HG02798 (cell line): ENCODE data around the gene STK40.

Experiments
- ATAC-seq: cut with Tn5 transposase; IDR thresholded peaks from one replicate; pipeline ENCODE4 v1.9.1; 2021; ENCODE audit warnings: mild to moderate bottlenecking; ENCODE audit not compliant: unreplicated experiment, poor library complexity

STK40 gene

DNA sequence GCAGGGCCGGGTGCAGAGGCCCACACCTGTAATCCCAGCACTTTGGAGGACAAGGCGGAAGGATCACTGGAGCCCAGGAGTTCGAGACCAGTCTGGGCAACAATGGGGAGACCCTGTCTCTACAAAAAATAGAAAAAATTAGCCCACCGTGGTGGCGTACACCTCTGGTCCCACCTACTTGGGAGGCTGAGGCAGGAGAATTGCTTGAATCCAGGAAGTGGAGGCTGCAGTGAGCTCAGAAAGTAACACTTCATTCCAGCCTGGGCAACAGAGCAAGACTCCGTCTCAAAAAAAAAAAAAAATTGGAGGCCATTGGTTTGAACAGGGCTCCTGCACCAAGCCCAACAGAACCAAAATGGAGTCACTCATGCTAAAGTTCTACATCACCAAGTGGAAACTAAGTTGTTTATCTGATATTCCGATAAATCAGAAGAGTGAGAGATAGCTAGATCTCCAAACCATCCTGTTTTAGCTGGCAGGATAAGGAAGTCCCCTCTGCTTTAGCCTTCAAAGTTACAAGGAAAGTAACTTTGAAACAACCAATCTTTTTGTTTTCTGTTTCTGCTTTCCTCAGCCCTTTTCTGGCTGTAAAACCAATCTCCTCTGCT is 12.8 kb upstream of the STK40 start:
- no peak for ATAC-seq

GRCh38 chr1:36397378-36398230 is 11.9 kb upstream of the STK40 start, which contains the start of gene LSM10:
Gene LSM10, minus strand, starts transcription at chr1:36397908. Its CDS starts 3,779 bp downstream, at chr1:36394129.
- ATAC-seq: peak; percentile 65

- ATAC-seq: peak; percentile 13
These were observed 11.3 kb upstream of the STK40 start for GRCh38 chr1:36397083-36397377.

GRCh38 chr1:36396359-36396758 is 10.6 kb upstream of the STK40 start:
- no peak for ATAC-seq

DNA sequence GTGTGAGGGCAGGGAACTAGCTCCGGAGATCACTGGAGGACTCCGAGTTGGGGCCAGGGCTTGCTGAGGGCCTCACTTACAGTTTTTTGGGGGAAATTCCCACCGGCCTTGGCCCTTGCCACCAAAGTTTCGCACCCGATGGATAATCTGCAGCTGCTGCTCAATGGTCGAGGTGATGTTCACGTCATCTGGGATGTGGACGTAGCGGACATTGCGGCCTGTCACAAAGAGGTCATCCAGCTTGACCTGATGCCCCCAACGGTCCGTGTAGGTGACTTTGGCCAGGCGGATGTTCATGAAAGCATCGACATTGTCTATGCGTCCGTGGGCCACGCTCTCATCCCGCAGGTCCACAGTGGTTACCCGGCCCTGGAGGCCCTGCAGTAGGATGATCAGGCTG is 8.0 kb upstream of the STK40 start:
- no peak for ATAC-seq

DNA sequence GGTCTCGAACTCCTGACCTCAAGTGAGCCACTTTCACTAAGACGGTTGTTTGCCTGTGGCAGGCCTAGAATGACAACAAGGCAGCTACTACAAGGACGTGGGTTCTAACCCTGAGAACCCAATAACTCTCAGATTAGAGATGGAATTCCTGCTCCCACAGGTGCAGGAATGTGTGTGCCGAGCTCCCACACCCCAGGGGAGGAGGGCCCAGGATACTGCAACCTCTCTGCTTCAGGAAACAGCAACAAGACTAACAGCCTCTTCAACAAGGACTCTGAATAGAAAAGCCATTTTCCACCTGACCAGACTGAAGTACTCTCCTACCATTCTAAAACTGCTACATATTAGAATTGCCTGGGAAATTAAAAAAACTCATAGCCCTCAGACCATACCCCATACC is 7.1 kb upstream of the STK40 start:
- no peak for ATAC-seq

GRCh38 chr1:36391271-36391670 is 5.5 kb upstream of the STK40 start:
- ATAC-seq: no peak

GRCh38 chr1:36390411-36390810 is 4.7 kb upstream of the STK40 start:
- no peak for ATAC-seq

- no peak for ATAC-seq
These were observed 4.3 kb upstream of the STK40 start for GRCh38 chr1:36389999-36390398.

GRCh38 chr1:36389261-36389660 is 3.5 kb upstream of the STK40 start:
- no peak for ATAC-seq

DNA sequence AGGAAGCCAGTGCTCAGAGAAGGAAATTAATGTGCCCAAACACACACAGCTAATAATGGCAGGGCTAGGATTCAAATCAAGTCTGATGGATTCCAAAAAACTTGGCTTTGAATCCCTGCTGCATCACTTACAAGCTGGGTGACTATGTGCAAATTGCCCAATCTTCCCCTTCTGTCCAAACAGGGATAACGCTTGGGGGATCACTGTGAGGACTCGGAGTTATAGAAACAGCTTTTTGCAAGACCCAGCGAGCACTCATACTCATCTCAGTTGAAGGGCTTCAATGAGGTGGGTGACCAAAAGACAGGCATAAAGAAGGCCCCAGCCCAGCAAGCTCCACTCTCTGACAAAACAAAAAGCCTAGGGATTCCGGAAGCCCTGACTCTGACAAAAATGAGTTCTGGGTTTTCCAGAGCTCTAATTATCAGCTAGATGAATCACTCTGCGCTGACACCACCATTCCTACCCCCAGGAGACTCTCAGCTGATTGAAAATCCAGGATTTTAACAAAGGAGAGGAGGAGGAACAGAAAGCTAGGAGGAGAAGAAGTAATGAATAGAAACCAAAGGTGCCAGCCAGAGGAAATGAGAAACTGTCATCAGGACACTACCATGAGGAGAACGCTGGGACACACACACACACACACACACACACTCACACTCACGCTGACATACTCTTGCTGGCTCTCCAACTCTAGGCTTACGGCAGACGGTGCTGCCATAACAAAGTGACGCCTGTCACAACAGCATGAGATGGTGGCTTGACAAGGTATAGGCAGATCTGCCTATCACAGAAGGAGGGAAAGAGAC is 1.6 kb upstream of the STK40 start:
- no peak for ATAC-seq

GRCh38 chr1:36386265-36387140 is 779 bp upstream of the STK40 start:
- peak; percentile 46 for ATAC-seq

DNA sequence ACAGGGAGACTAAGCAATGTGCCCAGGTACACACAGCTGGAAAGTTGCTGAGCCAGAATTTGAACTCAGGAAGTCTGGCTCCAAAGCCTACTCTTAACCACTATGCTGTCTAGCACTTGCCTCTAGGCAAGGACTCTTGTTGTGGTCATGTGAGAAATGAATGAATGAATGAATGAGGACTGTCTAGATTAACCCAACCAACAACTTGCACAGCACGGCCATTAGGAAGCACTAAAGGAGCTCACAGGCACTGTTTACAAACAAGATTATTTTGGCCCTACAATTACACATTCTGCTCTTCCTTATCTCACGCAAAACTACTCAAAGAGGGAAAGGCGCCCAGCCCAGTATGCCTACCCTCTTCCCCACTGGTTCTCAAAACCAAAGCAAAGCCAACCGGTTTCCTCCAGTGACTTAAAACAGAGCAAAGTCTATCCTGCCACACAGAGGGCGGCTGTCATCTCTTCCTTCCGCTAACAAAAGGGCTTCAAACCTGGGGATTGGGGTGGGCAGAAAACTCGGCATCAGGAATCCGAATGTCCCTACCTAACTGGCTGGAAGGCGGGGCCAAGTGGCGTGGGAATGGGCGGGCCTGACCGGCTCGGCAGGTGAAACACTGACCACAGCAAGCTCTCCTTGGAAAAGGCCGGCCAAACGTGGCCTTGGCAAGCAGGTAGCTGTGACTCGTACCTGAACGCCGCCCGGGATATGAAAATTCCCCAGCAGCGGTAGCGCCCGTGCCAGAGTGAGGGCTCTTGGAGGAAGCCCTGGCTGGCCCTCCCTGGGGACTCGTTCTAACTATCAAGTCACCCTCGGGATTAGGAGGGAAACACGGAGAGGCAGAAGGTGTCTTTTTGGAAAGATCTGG is 948 bp downstream of the STK40 start:
- no peak for ATAC-seq

- ATAC-seq: no peak
These were observed 2.5 kb downstream of the STK40 start for GRCh38 chr1:36383240-36383639.

- ATAC-seq: no peak
These were observed 3.1 kb downstream of the STK40 start for GRCh38 chr1:36382669-36383068.

DNA sequence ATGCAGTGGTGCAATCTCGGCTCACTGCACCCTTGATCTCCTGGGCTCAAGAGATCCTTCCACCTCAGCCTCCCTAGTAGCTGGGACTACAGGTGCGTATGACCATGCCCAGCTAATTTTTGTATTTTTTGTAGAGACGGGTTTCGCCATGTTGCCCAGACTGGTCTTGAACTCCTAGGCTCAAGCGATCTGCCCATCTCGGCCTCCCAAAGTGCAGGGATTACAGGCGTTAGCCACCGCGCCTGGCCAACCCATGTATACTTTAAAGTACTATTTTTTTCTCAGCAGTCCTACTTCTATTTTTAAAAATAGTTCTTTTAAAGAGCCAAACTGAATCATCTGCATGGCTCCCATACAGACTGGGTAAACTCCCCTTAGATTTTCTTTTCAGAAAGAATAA is 3.5 kb downstream of the STK40 start:
- ATAC-seq: no peak

GRCh38 chr1:36381405-36381804 is 4.3 kb downstream of the STK40 start:
- no peak for ATAC-seq

GRCh38 chr1:36380782-36381181 is 4.9 kb downstream of the STK40 start:
- ATAC-seq: no peak

DNA sequence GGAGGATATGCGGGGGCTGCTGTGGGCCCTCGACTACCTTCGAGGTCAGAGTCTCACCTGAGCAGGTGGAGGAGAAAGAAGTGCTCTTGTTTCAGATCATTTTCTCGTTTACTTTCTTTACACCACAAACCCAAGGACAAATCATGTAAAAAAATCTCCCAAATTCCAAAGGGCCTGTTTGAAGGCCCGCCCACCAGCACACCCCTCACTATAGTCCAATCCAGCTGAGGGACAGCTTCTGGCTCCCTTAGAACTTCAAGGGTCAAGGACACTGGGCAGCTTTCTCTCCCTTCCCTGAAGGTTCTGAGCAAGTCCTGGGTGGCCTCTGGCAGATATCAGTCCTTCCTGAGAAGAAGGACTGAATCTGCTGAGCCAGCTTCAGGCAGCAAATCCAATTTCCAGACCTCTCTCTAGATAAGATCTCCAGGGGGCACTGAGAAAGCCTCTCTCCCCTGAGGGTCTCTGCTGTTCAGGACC is 5.5 kb downstream of the STK40 start:
- no peak for ATAC-seq
